GM12872 (cell line): Measurements from ENCODE around the gene RPS28.

Experiments used
- TF ChIP-seq, protein P1 (sequence below): IDR thresholded peaks from 3 replicates; pipeline ENCODE4 v1.5.1; 2011; ENCODE audit warnings: low read depth, mild to moderate bottlenecking, low read length, moderate library complexity; ENCODE audit not compliant: insufficient read depth

Gene RPS28

DNA sequence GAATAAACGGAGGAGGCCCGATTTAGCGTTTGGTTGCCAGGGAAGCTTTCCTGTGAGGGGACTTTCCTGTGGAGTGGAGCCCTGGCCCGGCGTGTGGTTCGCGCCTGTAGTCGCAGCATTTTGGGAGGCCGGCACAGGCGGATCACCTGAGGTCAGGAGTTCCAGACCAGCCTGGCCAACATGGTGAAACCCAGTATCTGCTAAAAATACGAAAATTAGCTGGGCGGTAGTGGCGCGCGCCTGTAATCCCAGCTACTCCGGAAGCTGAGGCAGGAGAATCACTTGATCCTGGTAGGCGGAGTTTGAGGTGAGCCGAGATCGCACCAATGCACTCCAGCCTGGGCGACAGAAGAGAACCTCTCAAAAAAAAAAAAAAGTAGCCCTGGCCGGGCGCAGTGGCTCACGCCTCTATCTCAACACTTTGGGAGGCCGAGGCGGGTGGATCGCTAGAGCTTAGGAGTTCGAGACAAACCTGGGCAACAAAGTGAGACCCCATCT lies 14.8 kb downstream of the RPS28 start:
- TF ChIP-seq, protein P1, sequence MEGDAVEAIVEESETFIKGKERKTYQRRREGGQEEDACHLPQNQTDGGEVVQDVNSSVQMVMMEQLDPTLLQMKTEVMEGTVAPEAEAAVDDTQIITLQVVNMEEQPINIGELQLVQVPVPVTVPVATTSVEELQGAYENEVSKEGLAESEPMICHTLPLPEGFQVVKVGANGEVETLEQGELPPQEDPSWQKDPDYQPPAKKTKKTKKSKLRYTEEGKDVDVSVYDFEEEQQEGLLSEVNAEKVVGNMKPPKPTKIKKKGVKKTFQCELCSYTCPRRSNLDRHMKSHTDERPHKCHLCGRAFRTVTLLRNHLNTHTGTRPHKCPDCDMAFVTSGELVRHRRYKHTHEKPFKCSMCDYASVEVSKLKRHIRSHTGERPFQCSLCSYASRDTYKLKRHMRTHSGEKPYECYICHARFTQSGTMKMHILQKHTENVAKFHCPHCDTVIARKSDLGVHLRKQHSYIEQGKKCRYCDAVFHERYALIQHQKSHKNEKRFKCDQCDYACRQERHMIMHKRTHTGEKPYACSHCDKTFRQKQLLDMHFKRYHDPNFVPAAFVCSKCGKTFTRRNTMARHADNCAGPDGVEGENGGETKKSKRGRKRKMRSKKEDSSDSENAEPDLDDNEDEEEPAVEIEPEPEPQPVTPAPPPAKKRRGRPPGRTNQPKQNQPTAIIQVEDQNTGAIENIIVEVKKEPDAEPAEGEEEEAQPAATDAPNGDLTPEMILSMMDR, result no peak

DNA sequence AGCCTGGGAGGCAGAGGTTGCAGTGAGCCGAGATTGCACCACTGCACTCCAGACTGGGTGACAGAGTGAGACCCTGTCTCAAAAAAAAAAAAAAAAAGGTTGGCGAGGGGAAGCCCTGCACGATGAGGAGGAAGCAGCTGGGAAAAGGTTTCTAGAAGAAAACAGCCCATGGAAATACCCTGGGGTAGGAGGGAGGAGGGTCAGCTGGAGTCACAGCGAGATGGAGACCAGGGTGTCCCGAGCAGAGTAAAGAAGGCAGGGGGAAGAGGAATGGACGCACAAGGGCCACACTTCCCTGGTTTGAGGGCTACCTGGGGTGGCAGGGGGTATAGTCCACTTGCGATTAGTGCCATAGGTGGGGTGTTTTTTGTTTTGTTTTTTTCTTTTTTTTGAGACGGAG lies 15.4 kb downstream of the RPS28 start:
- TF ChIP-seq, protein P1, result no peak

- TF ChIP-seq, protein P1, result no peak
Measured at GRCh38 chr19:8337728-8338127, 16.4 kb downstream of the RPS28 start.

DNA sequence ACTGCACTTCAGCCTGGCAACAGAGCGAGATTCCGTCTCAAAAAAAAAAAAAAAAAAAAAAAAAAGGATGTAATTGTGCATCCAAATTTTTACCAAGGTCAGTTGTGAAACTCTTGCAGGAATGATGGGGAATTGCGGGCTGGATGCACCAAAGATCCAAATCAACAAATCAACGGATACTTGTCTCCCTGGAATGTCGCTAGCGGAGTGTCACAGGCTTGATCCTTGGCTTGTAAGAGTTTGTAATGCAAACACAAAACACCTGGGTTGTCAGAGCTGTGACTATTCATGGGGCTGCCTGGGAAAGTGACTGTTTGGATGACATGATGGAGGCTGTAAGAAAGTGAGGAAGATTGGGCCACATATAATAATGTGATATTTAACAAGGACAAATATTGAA lies 17.5 kb downstream of the RPS28 start:
- TF ChIP-seq, protein P1, result no peak

GRCh38 chr19:8340341-8341096 lies 19.2 kb downstream of the RPS28 start:
- TF ChIP-seq, protein P1, result no peak; the same call in 2 of the 3 replicates

- TF ChIP-seq, protein P1, result no peak
Measured at GRCh38 chr19:8342316-8342683, 21.0 kb downstream of the RPS28 start.

- TF ChIP-seq, protein P1, result no peak
Measured at GRCh38 chr19:8342684-8343482, 21.6 kb downstream of the RPS28 start, which contains the start of gene KANK3. KANK3 (minus strand) TSS chr19:8343262; CDS start chr19:8337828, 5,434 bp downstream.
